ENCODE data around the gene XRRA1. TPM values are rescaled to one million over a fixed set of nuclear protein-coding genes. Genes with fewer than 3 reads are reported as not detected.

XRRA1 gene
- total and polyA plus RNA-seq, 7 experiments from 2014 or later, result 11.3 to 20.8 (median 17.8) TPM

GRCh38 chr11:74824285-74824982 lies 124.5 kb downstream of the XRRA1 start:
- peaks cover 4 to 52% (median 29%) of the 10 kb centered on the region in 11 donors for H3K9me3 Mint-ChIP-seq
- peaks cover under 1 to 20% (median 7%) of the 10 kb centered on the region in 7 donors for H3K4me1 Mint-ChIP-seq
- no peak overlapping the region for H3K4me3 Mint-ChIP-seq
- Histone ChIP-seq H3K36me3 (ENCODE audit: control insufficient read depth in 2 of 3, insufficient read depth in 3 of 3, low read length in 3 of 3) (peaks cover 0 to 57% (median 6%) of the 10 kb centered on the region in 3 experiments), H3K4me3 (ENCODE audit: low read length) (no peak overlapping the region), H3K27me3 (ENCODE audit: control insufficient read depth in 2 of 2, insufficient read depth in 2 of 2, low read length in 2 of 2) (no peaks in the 10 kb centered on the region), H3K9me3 (ENCODE audit: control insufficient read depth in 2 of 3, low read length in 3 of 3) (peaks cover 0 to 24% (median 0%) of the 10 kb centered on the region in 3 experiments), H3K4me1 (ENCODE audit: control insufficient read depth in 2 of 2, insufficient read depth in 2 of 2, low read length in 2 of 2) (no peaks in the 10 kb centered on the region), H3K27ac (ENCODE audit: low read depth, low read length) (no peak overlapping the region)
- ChIA-PET CTCF (no interaction called here), POLR2A (no interaction called here)
- H3K36me3 Mint-ChIP-seq, result peaks cover 46 to 97% (median 86%) of the 10 kb centered on the region in 5 donors
- ATAC-seq, result no peak
- intact Hi-C loops (cut with micrococcal nuclease), result no loop called here
- no peak for DNase-seq
- H3K27me3 Mint-ChIP-seq, result no peaks in the 10 kb centered on the region
- no peak overlapping the region for H3K27ac Mint-ChIP-seq

GRCh38 chr11:74822170-74822569 lies 126.7 kb downstream of the XRRA1 start:
- Mint-ChIP-seq H3K36me3 (peaks cover 46 to 96% (median 83%) of the 10 kb centered on the region in 5 donors), H3K27me3 (no peaks in the 10 kb centered on the region), H3K27ac (no peak overlapping the region), H3K4me1 (peaks cover 20 to 41% (median 27%) of the 10 kb centered on the region in 7 donors), H3K9me3 (peaks cover 4 to 37% (median 22%) of the 10 kb centered on the region in 11 donors), H3K4me3 (no peak overlapping the region)
- POLR2A ChIA-PET, result no interaction called here
- DNase-seq (no peak), ATAC-seq (no peak)
- peaks cover 0 to 23% (median 0%) of the 10 kb centered on the region in 3 experiments for H3K9me3 ChIP-seq (ENCODE audit: control insufficient read depth in 2 of 3, low read length in 3 of 3)
- H3K4me3 ChIP-seq (ENCODE audit: low read length), result no peak overlapping the region
- CTCF ChIA-PET, result no interaction called here
- H3K27me3 ChIP-seq (ENCODE audit: control insufficient read depth in 2 of 2, insufficient read depth in 2 of 2, low read length in 2 of 2), result no peaks in the 10 kb centered on the region
- H3K27ac ChIP-seq (ENCODE audit: low read depth, low read length), result no peak overlapping the region
- intact Hi-C loops (cut with micrococcal nuclease), result no loop called here
- peaks cover 0 to 54% (median 6%) of the 10 kb centered on the region in 3 experiments for H3K36me3 ChIP-seq (ENCODE audit: control insufficient read depth in 2 of 3, insufficient read depth in 3 of 3, low read length in 3 of 3)
- H3K4me1 ChIP-seq (ENCODE audit: control insufficient read depth in 2 of 2, insufficient read depth in 2 of 2, low read length in 2 of 2), result peaks cover 0 to 13% of the 10 kb centered on the region in 2 donors

- Mint-ChIP-seq H3K27me3 (no peaks in the 10 kb centered on the region), H3K4me3 (no peak overlapping the region), H3K27ac (peak overlapping the region in 1 of 9 donors; percentile 43), H3K36me3 (peaks cover 56 to 96% (median 84%) of the 10 kb centered on the region in 5 donors), H3K4me1 (peaks cover 31 to 53% (median 34%) of the 10 kb centered on the region in 7 donors), H3K9me3 (peaks cover 4 to 26% (median 18%) of the 10 kb centered on the region in 11 donors)
- H3K4me1 ChIP-seq (ENCODE audit: control insufficient read depth in 2 of 2, insufficient read depth in 2 of 2, low read length in 2 of 2), result peaks cover 0 to 13% of the 10 kb centered on the region in 2 donors
- intact Hi-C loops (cut with micrococcal nuclease), result no loop called here
- no peak overlapping the region for H3K27ac ChIP-seq (ENCODE audit: low read depth, low read length)
- peaks cover 0 to 10% (median 0%) of the 10 kb centered on the region in 3 experiments for H3K9me3 ChIP-seq (ENCODE audit: control insufficient read depth in 2 of 3, low read length in 3 of 3)
- DNase-seq (no peak), ATAC-seq (no peak)
- no peaks in the 10 kb centered on the region for H3K27me3 ChIP-seq (ENCODE audit: control insufficient read depth in 2 of 2, insufficient read depth in 2 of 2, low read length in 2 of 2)
- CTCF ChIA-PET, result no interaction called here
- POLR2A ChIA-PET, result no interaction called here
- H3K4me3 ChIP-seq (ENCODE audit: low read length), result no peak overlapping the region
- peaks cover 0 to 47% (median 6%) of the 10 kb centered on the region in 3 experiments for H3K36me3 ChIP-seq (ENCODE audit: control insufficient read depth in 2 of 3, insufficient read depth in 3 of 3, low read length in 3 of 3)
These were observed 128.1 kb downstream of the XRRA1 start for GRCh38 chr11:74820763-74821162.

- H3K27ac Mint-ChIP-seq, result peak overlapping the region in 5 of 9 donors; percentile 3 to 71 (median 33)
- no peak for ATAC-seq
- H3K27ac ChIP-seq (ENCODE audit: low read depth, low read length), result no peak overlapping the region
These were observed 129.5 kb downstream of the XRRA1 start for GRCh38 chr11:74819400-74819799.

GRCh38 chr11:74818283-74818946 lies 130.5 kb downstream of the XRRA1 start:
- H3K4me3 Mint-ChIP-seq, result peak overlapping the region in 2 of 10 donors; percentile 12 to 55
- Histone ChIP-seq H3K9me3 (ENCODE audit: control insufficient read depth in 2 of 3, low read length in 3 of 3) (peaks cover 0 to 2% (median 0%) of the 10 kb centered on the region in 3 experiments), H3K4me3 (ENCODE audit: low read length) (no peak overlapping the region), H3K27ac (ENCODE audit: low read depth, low read length) (no peak overlapping the region), H3K27me3 (ENCODE audit: control insufficient read depth in 2 of 2, insufficient read depth in 2 of 2, low read length in 2 of 2) (no peaks in the 10 kb centered on the region), H3K4me1 (ENCODE audit: control insufficient read depth in 2 of 2, insufficient read depth in 2 of 2, low read length in 2 of 2) (peaks cover 0 to 13% of the 10 kb centered on the region in 2 donors), H3K36me3 (ENCODE audit: control insufficient read depth in 2 of 3, insufficient read depth in 3 of 3, low read length in 3 of 3) (peaks cover 0 to 34% (median 6%) of the 10 kb centered on the region in 3 experiments)
- no peaks in the 10 kb centered on the region for H3K27me3 Mint-ChIP-seq
- intact Hi-C loops (cut with micrococcal nuclease), result no loop called here
- peaks cover 0 to 4% (median 0%) of the 10 kb centered on the region in 11 donors for H3K9me3 Mint-ChIP-seq
- peaks cover 31 to 52% (median 34%) of the 10 kb centered on the region in 7 donors for H3K4me1 Mint-ChIP-seq
- ChIA-PET POLR2A (no interaction called here), CTCF (no interaction called here)
- H3K36me3 Mint-ChIP-seq, result peaks cover 35 to 77% (median 67%) of the 10 kb centered on the region in 5 donors
- ATAC-seq (no peak), DNase-seq (no peak)
- peak overlapping the region; percentile 1 to 82 (median 56) for H3K27ac Mint-ChIP-seq

More at GRCh38 chr11:74819400-74819799, 129.5 kb downstream of the XRRA1 start:
- H3K4me1 Mint-ChIP-seq, result peaks cover 31 to 52% (median 34%) of the 10 kb centered on the region in 7 donors
- H3K27me3 Mint-ChIP-seq, result no peaks in the 10 kb centered on the region
- H3K9me3 Mint-ChIP-seq, result peaks cover 2 to 12% (median 9%) of the 10 kb centered on the region in 11 donors
- no peak for DNase-seq
- ChIA-PET CTCF (interaction anchor here (0.7 kb wide), 1 partner anchor 30 kb away, joined by 4 read pairs; no protein-coding TSS in a partner anchor), POLR2A (interaction anchor here (0.9 kb wide), 1 partner anchor 71 kb away, joined by 3 read pairs; no protein-coding TSS in a partner anchor)
- H3K36me3 ChIP-seq (ENCODE audit: control insufficient read depth in 2 of 3, insufficient read depth in 3 of 3, low read length in 3 of 3), result peaks cover 0 to 42% (median 6%) of the 10 kb centered on the region in 3 experiments
- peaks cover 0 to 13% of the 10 kb centered on the region in 2 donors for H3K4me1 ChIP-seq (ENCODE audit: control insufficient read depth in 2 of 2, insufficient read depth in 2 of 2, low read length in 2 of 2)
- intact Hi-C loops (cut with micrococcal nuclease), result no loop called here
- H3K27me3 ChIP-seq (ENCODE audit: control insufficient read depth in 2 of 2, insufficient read depth in 2 of 2, low read length in 2 of 2), result no peaks in the 10 kb centered on the region
- H3K4me3 ChIP-seq (ENCODE audit: low read length), result no peak overlapping the region
- H3K9me3 ChIP-seq (ENCODE audit: control insufficient read depth in 2 of 3, low read length in 3 of 3), result peaks cover 0 to 10% (median 0%) of the 10 kb centered on the region in 3 experiments
- H3K36me3 Mint-ChIP-seq, result peaks cover 44 to 87% (median 77%) of the 10 kb centered on the region in 5 donors
- H3K4me3 Mint-ChIP-seq, result no peak overlapping the region

- Histone ChIP-seq H3K27me3 (ENCODE audit: control insufficient read depth in 2 of 2, insufficient read depth in 2 of 2, low read length in 2 of 2) (no peaks in the 10 kb centered on the region), H3K27ac (ENCODE audit: low read depth, low read length) (no peak overlapping the region), H3K4me3 (ENCODE audit: low read length) (no peak overlapping the region), H3K4me1 (ENCODE audit: control insufficient read depth in 2 of 2, insufficient read depth in 2 of 2, low read length in 2 of 2) (peaks cover 0 to 13% of the 10 kb centered on the region in 2 donors), H3K36me3 (ENCODE audit: control insufficient read depth in 2 of 3, insufficient read depth in 3 of 3, low read length in 3 of 3) (peaks cover 0 to 22% (median 6%) of the 10 kb centered on the region in 3 experiments), H3K9me3 (ENCODE audit: control insufficient read depth in 2 of 3, low read length in 3 of 3) (no peaks in the 10 kb centered on the region)
- ATAC-seq (no peak), DNase-seq (no peak)
- intact Hi-C loops (cut with micrococcal nuclease), result no loop called here
- Mint-ChIP-seq H3K4me3 (peak overlapping the region in 1 of 10 donors; percentile 14), H3K27me3 (no peaks in the 10 kb centered on the region), H3K4me1 (peaks cover 31 to 53% (median 40%) of the 10 kb centered on the region in 7 donors), H3K27ac (peak overlapping the region in 2 of 9 donors; percentile 22 to 29), H3K36me3 (peaks cover 37 to 71% (median 64%) of the 10 kb centered on the region in 5 donors), H3K9me3 (peaks cover 0 to 2% (median 0%) of the 10 kb centered on the region in 11 donors)
- CTCF ChIA-PET, result no interaction called here
- POLR2A ChIA-PET, result no interaction called here
These were observed 132.2 kb downstream of the XRRA1 start for GRCh38 chr11:74816664-74817063.

Data from naive thymus-derived CD4-positive, alpha-beta T cell (primary cell).